Esophagus squamous epithelium (tissue), 5 donors: Measurements from ENCODE around the gene EML2. TPM values are rescaled to one million over a fixed set of nuclear protein-coding genes. Genes with fewer than 3 reads are reported as not detected.

Experiments used
- DNase-seq: peaks from one replicate; lab custom pipeline; 2025; lab: John Stamatoyannopoulos, UW
- H3K27ac ChIP-seq, 4 donors: fragments of 200-600 bp; sonication (generic); one replicate each; pipeline ENCODE4 v1.5.1; 2016 to 2019; ENCODE audit warnings: mild to moderate bottlenecking in 1 of 4
- H3K27me3 ChIP-seq, 4 donors: fragments of 200-600 bp; sonication (generic); 1 replicate in 3 of 4; 2 replicates in 1 of 4; pipeline versions ENCODE4 v1.5.1 to v1.6.0; 2017 to 2021; ENCODE audit warnings: antibody characterized with exemption in 1 of 4
- H3K36me3 ChIP-seq, 3 donors: fragments of 200-600 bp; sonication (generic); one replicate each; pipeline ENCODE4 v1.5.1; 2016 to 2019
- H3K4me1 ChIP-seq, 3 donors: fragments of 200-600 bp; sonication (generic); one replicate each; pipeline ENCODE4 v1.5.1; 2017 to 2019
- H3K4me3 ChIP-seq, 4 donors: fragments of 200-600 bp; sonication (generic); 1 replicate in 3 of 4; 2 replicates in 1 of 4; pipeline ENCODE4 v1.5.1; 2016 to 2019; ENCODE audit warnings: mild to moderate bottlenecking in 2 of 4, moderate library complexity in 1 of 4
- H3K9me3 ChIP-seq, 3 donors: fragments of 200-600 bp; sonication (generic); one replicate each; pipeline ENCODE4 v1.5.1; 2016 to 2019
- POLR2A ChIP-seq, 4 donors: fragments of 450-650 bp; IDR thresholded peaks; one replicate each; pipeline ENCODE4 v1.6.1; 2017; ENCODE audit warnings: antibody characterized with exemption in 4 of 4, mild to moderate bottlenecking in 4 of 4, moderate library complexity in 3 of 4
- WGBS, 2 donors: methylation state at CpG; one replicate each; pipeline ENCODE4 v1.1.5; 2018; 5-methylcytosine and 5-hydroxymethylcytosine counted together
- intact Hi-C: fragments of 100-400 bp; cut with DNase I; formaldehyde crosslinking; loops from one replicate; pipeline ENCODE4 v1.15.0; 2022
- total RNA-seq, 4 donors: library from RNA; depleted of rRNA; stranded (reverse); fragments of >200 nt; gene quantifications; one replicate each; pipeline ENCODE4 v1.1.0, GENCODE V29; 2016
- TF ChIP-seq, protein P1 (sequence below), 6 experiments: fragments of 450-650 bp in 4 of 6; fragments of 200-600 bp in 2 of 6; sonication (generic) in 2 of 6; IDR thresholded peaks; one replicate each; pipeline ENCODE4 v1.5.1; 2016 to 2019; ENCODE audit warnings: antibody characterized with exemption in 6 of 6, mild to moderate bottlenecking in 4 of 6, moderate library complexity in 4 of 6
- donor health status: DM: yes; HTN: yes; CAD: no.

Gene EML2
- total RNA-seq, 4 donors from 2014 or later, result 38.6 to 617 (median 58.3) TPM

DNA sequence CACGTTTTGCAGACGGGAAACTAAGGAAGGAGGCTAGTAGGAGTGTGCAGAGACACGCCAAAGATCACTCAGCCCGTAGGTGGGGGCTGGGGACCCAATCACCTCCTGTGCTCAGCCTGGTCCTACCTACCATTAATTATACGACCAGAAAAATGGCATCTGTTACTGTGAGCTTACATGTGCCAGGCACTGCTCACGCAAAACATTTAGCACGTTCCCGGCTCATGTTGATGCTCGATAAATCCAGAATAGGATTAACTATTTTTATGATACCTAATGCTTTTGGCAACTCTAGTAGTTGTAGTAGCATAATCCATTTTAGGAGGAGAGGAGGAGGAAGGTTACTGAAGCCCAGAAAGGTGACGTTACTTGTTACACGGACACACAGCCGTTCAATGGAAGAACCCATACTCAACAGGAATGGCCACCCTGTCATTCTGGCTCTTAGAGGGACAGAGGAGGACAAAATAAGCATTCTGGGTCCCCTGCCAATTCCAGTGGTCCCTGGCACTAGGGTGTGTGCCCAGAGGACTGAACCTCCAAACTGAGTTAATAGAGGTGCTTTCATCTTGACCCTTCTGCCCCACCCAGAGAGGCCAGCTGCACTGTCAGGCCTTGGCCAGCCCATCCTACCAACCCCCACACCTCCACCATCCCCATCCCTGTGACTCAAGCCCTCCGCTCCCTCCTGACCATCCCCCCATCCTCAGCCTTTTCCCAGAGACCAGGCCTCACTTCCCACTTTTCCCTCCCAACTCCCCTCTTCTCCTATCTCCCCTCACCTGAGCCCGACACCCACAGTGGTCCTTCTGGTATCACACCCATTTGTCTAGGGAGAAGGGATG is 5.0 kb upstream of the EML2 start:
- Histone ChIP-seq H3K27me3 (peaks cover 0 to 39% (median 6%) of the 10 kb centered on the region in 4 donors), H3K9me3 (no peaks in the 10 kb centered on the region), H3K4me1 (peaks cover 28 to 62% (median 42%) of the 10 kb centered on the region in 3 donors), H3K36me3 (no peaks in the 10 kb centered on the region), H3K27ac (no peak overlapping the region), H3K4me3 (no peak overlapping the region)
- intact Hi-C loops, result loop anchor here (5.0 to 10.0 kb wide), 2 partner anchors 47 to 119 kb away; no protein-coding TSS in a partner anchor
- WGBS, 2 donors, result 36 to 45% methylated on average over 12 to 13 of the region's 14 CpGs
- DNase-seq, result no peak
- TF ChIP-seq, protein P1, sequence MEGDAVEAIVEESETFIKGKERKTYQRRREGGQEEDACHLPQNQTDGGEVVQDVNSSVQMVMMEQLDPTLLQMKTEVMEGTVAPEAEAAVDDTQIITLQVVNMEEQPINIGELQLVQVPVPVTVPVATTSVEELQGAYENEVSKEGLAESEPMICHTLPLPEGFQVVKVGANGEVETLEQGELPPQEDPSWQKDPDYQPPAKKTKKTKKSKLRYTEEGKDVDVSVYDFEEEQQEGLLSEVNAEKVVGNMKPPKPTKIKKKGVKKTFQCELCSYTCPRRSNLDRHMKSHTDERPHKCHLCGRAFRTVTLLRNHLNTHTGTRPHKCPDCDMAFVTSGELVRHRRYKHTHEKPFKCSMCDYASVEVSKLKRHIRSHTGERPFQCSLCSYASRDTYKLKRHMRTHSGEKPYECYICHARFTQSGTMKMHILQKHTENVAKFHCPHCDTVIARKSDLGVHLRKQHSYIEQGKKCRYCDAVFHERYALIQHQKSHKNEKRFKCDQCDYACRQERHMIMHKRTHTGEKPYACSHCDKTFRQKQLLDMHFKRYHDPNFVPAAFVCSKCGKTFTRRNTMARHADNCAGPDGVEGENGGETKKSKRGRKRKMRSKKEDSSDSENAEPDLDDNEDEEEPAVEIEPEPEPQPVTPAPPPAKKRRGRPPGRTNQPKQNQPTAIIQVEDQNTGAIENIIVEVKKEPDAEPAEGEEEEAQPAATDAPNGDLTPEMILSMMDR (IDR thresholded peaks at IDR 0.05), result no peak
- TF ChIP-seq POLR2A (IDR thresholded peaks at IDR 0.05), result no peak

DNA sequence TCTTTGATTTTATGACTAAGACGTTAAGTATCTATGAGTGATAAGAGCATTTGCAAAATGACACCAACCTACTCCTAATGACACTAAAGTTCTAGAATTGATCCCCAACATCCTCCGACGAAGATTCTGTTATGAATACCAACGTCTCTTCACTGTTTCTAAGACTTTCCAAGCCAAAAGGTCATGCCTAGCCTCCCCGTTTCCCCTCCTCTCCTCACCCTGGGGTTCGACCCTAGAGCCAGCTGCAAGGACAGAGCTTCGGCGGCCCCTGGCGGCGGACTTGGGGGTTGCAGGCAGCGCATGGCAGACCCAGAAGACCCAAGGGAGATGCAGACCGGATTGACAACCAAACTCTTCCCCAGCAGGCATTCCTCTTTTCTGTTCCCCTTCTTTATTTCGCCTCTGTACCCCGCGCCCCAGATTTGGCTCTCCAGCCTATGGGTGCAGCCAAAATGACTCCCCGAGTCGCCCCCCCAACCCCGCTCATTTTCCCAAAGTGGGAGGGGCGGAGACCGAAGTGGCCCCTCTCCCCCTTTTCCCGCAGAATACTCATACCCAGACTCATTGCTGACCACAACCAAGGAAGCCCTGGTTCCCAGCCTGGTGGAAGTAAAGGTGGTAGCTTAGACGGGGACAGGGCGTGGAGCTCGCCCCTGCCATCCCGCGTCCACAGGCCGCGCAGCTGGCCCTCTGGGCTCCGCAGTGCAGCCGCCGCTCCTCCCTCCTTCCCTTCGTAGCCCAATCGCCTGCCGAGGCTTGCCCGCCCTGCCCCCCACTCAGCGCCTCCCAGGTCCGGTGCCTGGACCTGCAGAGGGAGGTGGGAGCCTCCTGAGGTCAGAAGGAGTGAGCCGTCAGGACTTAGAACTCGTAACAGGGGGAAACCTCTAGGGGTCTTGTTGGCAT is 4.1 kb upstream of the EML2 start:
- H3K4me1 ChIP-seq, result peaks cover 29 to 71% (median 45%) of the 10 kb centered on the region in 3 donors

DNA sequence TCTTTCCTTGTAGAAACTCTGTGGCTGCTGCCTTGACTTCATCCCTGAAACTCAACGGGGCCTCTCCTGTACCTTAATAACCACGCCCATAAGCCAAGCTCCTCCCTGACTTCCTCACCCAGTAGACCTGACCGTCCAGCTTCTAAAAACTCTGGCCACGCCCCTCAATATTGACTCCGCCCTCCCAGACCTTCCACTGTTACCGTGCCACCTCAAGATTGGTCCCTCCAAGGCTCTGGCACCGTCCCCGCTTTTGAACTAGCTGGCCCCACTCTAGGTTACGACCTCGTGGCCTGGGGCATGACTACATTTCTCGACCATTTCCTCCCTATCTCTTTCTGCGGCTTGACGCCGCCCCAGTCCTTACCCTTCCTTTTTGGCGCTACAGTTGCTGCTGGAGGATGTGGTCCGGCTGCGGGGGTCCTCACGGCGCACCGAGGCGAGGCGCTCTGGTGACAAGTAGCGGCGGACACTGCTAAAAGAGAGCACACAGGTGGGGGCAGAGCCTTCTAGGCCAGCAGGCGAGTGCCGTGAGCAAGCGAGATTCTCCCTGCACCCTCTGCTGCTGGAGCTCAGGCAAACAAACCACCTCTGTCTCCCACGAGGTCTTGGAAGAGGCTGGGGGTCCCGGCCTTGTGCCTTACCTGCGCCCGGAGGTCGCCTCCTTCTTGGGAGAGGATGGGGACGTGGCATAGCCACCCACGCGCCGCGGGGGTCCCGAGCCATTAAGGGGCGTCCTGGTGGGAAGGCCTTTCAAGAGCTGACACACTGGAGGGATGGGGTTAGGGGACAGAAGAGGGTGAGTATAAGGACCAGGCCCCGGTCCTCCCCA is 2.3 kb upstream of the EML2 start:
- WGBS, 2 donors, result 1 to 12% methylated on average over 15 to 16 of the region's 40 CpGs
- Histone ChIP-seq H3K9me3 (no peaks in the 10 kb centered on the region), H3K27ac (peak overlapping the region; percentile 86 to 92 (median 90)), H3K4me1 (peaks cover 36 to 84% (median 52%) of the 10 kb centered on the region in 3 donors), H3K27me3 (peaks cover 0 to 32% (median 6%) of the 10 kb centered on the region in 4 donors), H3K4me3 (peak overlapping the region; percentile 16 to 63 (median 36)), H3K36me3 (no peaks in the 10 kb centered on the region)
- DNase-seq, result peak; percentile 27
- TF ChIP-seq POLR2A (IDR thresholded peaks at IDR 0.05), result no peak
- TF ChIP-seq, protein P1 (IDR thresholded peaks at IDR 0.05), result peak in 1 of 6 experiments; percentile 6
- intact Hi-C loops, result loop anchor here (5.0 to 10.0 kb wide), 2 partner anchors 44 to 117 kb away; no protein-coding TSS in a partner anchor

More for the DNA sequence above, 4.1 kb upstream of the EML2 start:
- no peaks in the 10 kb centered on the region for H3K9me3 ChIP-seq
- DNase-seq, result peak; percentile 29
- H3K36me3 ChIP-seq, result no peaks in the 10 kb centered on the region
- peak overlapping the region in 3 of 4 donors; percentile 86 to 91 (median 90) for H3K27ac ChIP-seq
- TF ChIP-seq, protein P1 (IDR thresholded peaks at IDR 0.05), result peak; percentile 94 to 99 (median 98)
- TF ChIP-seq POLR2A (IDR thresholded peaks at IDR 0.05), result no peak
- intact Hi-C loops, result loop anchor here (5.0 to 10.0 kb wide), 2 partner anchors 46 to 118 kb away; no protein-coding TSS in a partner anchor
- 0 to 6% methylated on average over 12 to 22 of the region's 39 CpGs for WGBS, 2 donors
- peaks cover 0 to 39% (median 6%) of the 10 kb centered on the region in 4 donors for H3K27me3 ChIP-seq
- peak overlapping the region in 1 of 4 donors; percentile 37 for H3K4me3 ChIP-seq

DNA sequence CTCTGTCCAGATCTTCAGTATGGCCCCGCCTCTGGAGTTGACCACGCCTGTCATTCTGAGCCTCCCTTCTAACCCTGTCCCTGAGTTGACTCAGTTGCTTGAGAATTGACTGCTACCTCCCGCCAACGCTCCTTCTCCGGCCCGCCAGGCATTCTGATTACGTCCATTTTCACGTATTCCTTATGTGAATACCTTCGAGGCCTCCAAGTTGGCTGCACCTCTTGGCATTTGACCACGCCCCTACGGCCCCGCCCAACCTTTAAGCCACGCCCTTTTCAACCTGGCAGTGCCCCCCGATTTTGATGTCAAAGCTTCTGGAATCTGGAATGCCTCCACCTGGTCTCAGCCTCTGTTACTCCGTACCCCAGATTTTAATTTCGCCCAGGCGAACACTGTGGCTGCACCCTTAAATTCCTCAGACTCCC is 1.7 kb upstream of the EML2 start:
- Histone ChIP-seq H3K36me3 (no peaks in the 10 kb centered on the region), H3K27ac (peak overlapping the region; percentile 86 to 92 (median 90)), H3K4me3 (peak overlapping the region in 1 of 4 donors; percentile 63), H3K27me3 (peaks cover 0 to 27% (median 6%) of the 10 kb centered on the region in 4 donors), H3K4me1 (peaks cover 32 to 81% (median 48%) of the 10 kb centered on the region in 3 donors), H3K9me3 (no peaks in the 10 kb centered on the region)
- 57 to 58% methylated on average over 17 of the region's 17 CpGs for WGBS, 2 donors
- intact Hi-C loops, result loop anchor here (5.0 to 10.0 kb wide), 2 partner anchors 44 to 116 kb away; no protein-coding TSS in a partner anchor
- DNase-seq, result no peak
- TF ChIP-seq POLR2A (IDR thresholded peaks at IDR 0.05), result no peak
- TF ChIP-seq, protein P1 (IDR thresholded peaks at IDR 0.05), result no peak
